ENCODE data around the gene GTF2H3. TPM values are rescaled to one million over a fixed set of nuclear protein-coding genes. Genes with fewer than 3 reads are reported as not detected.

GTF2H3 gene
- total RNA-seq, 1 donor from 2014 or later: 66.1 TPM

DNA sequence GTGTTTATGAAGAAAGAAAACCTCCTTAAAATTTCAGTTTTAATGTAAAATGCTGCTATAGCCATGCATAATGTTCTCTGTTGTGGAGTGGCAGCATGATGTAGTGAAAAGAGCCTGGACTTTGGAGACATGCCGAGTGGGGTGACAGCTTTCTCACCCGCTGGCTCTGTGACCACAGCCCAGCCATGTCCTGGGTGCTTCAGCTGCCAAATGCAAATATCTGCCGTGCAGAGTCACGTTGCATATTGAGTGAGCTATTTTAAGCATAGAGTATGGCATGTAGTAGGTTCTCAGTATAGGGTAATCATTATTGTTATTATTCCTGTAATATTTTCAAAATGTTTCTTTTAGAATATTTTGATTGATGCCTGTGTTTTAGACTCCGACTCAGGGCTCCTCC lies 21.8 kb downstream of the GTF2H3 start:
- Mint-ChIP-seq H3K27me3 (ENCODE audit: insufficient read depth) (no peaks in the 10 kb centered on the region), H3K36me3 (ENCODE audit: low read depth) (peaks cover 32% of the 10 kb centered on the region), H3K4me3 (no peak overlapping the region), H3K4me1 (ENCODE audit: low read depth) (peaks cover 13% of the 10 kb centered on the region), H3K9me3 (no peaks in the 10 kb centered on the region), H3K27ac (no peak overlapping the region)
- intact Hi-C loops (cut with micrococcal nuclease): no loop called here
- no peak for DNase-seq (ENCODE audit: low spot score)

DNA sequence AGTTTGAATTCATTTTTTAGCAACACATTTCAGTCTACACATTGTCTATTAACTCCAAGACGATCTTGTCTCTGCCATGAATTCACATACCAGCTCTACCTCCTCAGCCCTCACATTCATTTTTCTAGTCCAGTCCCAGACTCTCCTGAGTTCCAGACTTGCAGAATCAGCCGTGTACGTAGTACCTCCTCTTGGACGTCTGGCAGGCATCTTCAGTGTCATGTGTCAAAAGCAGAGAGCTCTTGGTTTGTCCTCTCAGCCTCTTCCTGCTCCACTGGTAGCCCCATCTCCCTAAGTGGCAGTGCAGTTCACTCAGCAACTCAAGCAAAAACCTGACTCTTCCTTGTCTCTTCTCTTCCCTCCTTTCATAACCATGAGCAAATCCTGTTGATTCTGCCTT lies 22.8 kb downstream of the GTF2H3 start:
- no peak for DNase-seq (ENCODE audit: low spot score)
- Mint-ChIP-seq H3K27me3 (ENCODE audit: insufficient read depth) (no peaks in the 10 kb centered on the region), H3K4me1 (ENCODE audit: low read depth) (peaks cover 13% of the 10 kb centered on the region), H3K4me3 (no peak overlapping the region), H3K27ac (no peak overlapping the region), H3K9me3 (no peaks in the 10 kb centered on the region), H3K36me3 (ENCODE audit: low read depth) (peaks cover 31% of the 10 kb centered on the region)
- intact Hi-C loops (cut with micrococcal nuclease): no loop called here

DNA sequence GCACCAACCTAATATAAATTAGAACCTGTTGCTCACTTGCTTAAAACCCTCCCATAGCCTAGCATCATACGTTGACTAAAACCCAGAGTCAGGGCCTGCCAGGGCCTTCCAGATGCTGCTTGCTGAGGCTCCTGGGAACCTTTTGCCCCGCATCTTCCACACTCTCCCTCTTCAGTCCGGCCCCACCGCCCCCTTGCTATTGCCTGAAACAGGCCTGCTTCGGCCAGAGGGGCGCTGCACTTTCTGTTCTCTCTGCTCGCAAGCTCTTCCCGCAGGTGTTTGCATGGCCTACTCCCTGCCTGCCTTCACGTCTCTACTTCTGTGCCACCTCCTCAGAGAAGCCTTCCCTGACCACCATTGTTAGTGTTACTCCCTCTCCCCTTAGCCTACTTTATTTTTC lies 23.6 kb downstream of the GTF2H3 start:
- DNase-seq (ENCODE audit: low spot score): no peak
- Mint-ChIP-seq H3K36me3 (ENCODE audit: low read depth) (peaks cover 27% of the 10 kb centered on the region), H3K27me3 (ENCODE audit: insufficient read depth) (no peaks in the 10 kb centered on the region)

DNA sequence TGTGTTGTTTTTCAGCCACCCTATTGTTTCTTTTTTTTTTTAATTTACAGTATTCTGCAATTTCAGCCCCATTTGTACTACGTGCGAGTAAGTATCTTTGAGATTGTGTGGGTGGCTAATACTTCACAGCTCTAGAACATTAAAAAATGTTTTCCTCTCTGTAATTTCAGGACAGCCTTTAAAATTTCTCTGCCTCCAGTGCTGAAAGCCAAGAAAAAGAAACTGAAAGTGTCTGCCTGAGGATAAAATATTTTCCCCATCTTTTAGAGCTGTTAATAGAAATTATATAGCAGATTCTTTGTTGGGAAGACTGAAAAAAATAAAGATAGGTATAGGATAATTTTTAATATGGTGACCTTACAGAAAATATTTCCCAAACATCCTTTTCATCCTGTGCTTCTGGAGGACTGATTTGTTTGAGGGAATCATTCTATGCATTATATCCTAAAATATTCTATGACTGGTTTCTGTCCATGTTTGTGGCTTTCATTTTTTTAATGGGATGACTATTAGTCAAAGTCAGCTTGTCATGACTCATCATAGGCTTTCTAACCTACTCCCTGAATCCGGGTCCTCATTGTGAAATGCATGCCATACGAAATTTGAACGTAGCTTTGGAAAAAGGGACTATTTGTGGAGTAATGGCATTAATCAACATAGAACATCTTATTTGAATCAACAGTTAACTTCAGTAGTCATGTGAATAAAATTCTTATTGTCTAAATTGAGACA lies 26.5 kb downstream of the GTF2H3 start:
- peak overlapping the region; percentile 5 for H3K27ac Mint-ChIP-seq
- H3K9me3 Mint-ChIP-seq: no peaks in the 10 kb centered on the region
- H3K27me3 Mint-ChIP-seq (ENCODE audit: insufficient read depth): no peaks in the 10 kb centered on the region
- no peak for DNase-seq (ENCODE audit: low spot score)
- no peak overlapping the region for H3K4me3 Mint-ChIP-seq
- intact Hi-C loops (cut with micrococcal nuclease): no loop called here
- H3K4me1 Mint-ChIP-seq (ENCODE audit: low read depth): peaks cover 13% of the 10 kb centered on the region
- H3K36me3 Mint-ChIP-seq (ENCODE audit: low read depth): peaks cover 27% of the 10 kb centered on the region

More for the DNA sequence above, 23.6 kb downstream of the GTF2H3 start:
- H3K9me3 Mint-ChIP-seq: no peaks in the 10 kb centered on the region
- peaks cover 13% of the 10 kb centered on the region for H3K4me1 Mint-ChIP-seq (ENCODE audit: low read depth)
- H3K27ac Mint-ChIP-seq: no peak overlapping the region
- H3K4me3 Mint-ChIP-seq: no peak overlapping the region
- intact Hi-C loops (cut with micrococcal nuclease): no loop called here

DNA sequence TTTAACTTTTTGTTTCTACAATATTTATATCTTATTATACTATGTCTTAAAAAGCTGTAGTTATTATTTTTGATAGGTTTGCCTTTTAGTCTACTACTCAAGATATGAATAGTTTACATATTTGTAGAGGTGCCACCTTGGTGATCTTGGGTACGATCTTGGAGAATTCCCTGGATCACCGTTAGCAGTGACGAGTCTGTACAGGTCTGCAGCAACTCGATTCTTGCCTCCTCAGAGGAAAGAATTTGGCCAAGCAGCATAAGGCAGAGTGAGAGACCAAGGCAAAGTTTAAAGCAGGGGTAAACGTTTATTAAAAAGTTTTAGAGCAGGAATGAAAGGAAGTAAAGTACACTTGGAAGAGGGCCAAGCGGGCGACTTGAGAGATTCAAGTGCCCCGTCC lies 34.1 kb downstream of the GTF2H3 start:
- intact Hi-C loops (cut with micrococcal nuclease): no loop called here
- no peak for DNase-seq (ENCODE audit: low spot score)
- Mint-ChIP-seq H3K4me3 (no peak overlapping the region), H3K36me3 (ENCODE audit: low read depth) (peaks cover 8% of the 10 kb centered on the region), H3K27ac (no peak overlapping the region), H3K4me1 (ENCODE audit: low read depth) (peaks cover 15% of the 10 kb centered on the region), H3K9me3 (no peaks in the 10 kb centered on the region), H3K27me3 (ENCODE audit: insufficient read depth) (no peaks in the 10 kb centered on the region)

DNA sequence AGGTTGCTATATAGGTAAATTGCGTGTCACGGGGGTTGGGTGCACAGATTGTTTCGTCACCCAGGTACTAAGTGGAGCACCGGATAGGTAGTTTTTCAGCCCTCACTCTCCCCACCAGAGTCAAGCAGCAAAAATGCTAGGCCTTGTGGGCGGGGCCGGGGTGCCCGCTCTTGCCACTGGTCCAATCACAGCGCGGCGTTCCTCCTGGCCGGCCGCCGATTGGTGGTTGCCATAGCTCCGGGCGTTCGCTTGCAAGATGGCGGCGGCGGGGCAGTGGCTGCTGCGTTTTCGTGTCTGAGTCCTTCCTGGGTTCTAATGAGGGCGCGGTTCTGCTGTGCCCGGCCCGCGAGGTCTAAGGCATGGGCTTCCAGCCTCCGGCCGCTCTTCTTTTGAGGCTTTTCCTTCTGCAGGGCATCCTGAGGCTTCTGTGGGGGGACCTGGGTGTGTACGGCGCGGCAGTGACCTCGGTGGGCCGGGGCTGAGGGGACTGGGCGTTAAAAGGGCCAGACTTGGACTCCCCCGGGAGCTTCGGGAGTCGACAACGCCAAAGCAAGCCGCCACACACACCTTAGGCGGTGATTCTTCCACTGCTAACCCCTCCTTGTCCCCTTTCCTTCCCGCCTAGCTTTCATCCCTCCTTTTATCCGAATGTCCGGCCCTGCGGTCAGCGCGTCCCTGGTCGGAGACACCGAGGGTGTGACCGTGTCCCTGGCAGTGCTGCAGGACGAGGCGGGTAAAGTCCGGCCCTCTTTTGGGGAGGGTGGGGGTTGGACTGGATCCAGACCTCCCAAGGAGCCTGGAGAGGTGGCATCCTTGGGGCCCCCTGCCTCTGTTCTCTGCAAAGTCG lies 37.5 kb downstream of the GTF2H3 start, which contains the start of gene TCTN2:
Gene TCTN2, plus strand, starts transcription at position 232 of the 847 bp plus-strand sequence. Its CDS starts 128 bp downstream, at position 360.
- no peaks in the 10 kb centered on the region for H3K9me3 Mint-ChIP-seq
- H3K27me3 Mint-ChIP-seq (ENCODE audit: insufficient read depth): no peaks in the 10 kb centered on the region
- no peaks in the 10 kb centered on the region for H3K36me3 Mint-ChIP-seq (ENCODE audit: low read depth)
- DNase-seq (ENCODE audit: low spot score): peak; percentile 92
- intact Hi-C loops (cut with micrococcal nuclease): loop anchor here (1.0 kb wide), 2 partner anchors 38 to 41 kb away; partner anchors contain the start of genes ATP6V0A2, EIF2B1 and GTF2H3
- peaks cover 15% of the 10 kb centered on the region for H3K4me1 Mint-ChIP-seq (ENCODE audit: low read depth)
- H3K4me3 Mint-ChIP-seq: peak within 1 kb of the TSS; percentile 88
- H3K27ac Mint-ChIP-seq: peak within 1 kb of the TSS; percentile 18

DNA sequence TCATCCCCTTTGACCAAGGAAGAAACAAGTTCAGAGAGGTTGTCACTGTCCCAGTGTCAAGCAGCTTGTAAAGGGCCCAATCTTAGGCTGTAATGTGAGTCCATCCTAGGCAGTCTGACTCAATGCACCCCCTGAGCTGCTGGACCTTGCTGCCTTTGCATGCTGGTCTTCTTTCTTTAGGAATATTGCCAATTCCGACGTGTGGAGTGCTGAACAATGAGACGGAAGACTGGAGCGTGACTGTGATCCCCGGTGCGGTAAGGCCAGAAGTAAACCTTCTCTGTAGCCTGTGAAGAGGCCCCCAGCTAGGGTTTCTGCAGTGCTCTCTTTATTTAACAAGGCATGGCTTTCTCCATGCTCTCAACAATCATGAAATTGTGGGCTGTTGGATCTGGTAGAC lies 38.2 kb downstream of the GTF2H3 start:
- Mint-ChIP-seq H3K4me1 (ENCODE audit: low read depth) (peaks cover 15% of the 10 kb centered on the region), H3K27me3 (ENCODE audit: insufficient read depth) (no peaks in the 10 kb centered on the region), H3K9me3 (no peaks in the 10 kb centered on the region), H3K4me3 (peak overlapping the region; percentile 88), H3K27ac (no peak overlapping the region), H3K36me3 (ENCODE audit: low read depth) (peaks cover 2% of the 10 kb centered on the region)
- DNase-seq (ENCODE audit: low spot score): no peak
- intact Hi-C loops (cut with micrococcal nuclease): loop anchor here (1.0 kb wide), 2 partner anchors 39 to 40 kb away; partner anchors contain the start of genes ATP6V0A2, EIF2B1 and GTF2H3

DNA sequence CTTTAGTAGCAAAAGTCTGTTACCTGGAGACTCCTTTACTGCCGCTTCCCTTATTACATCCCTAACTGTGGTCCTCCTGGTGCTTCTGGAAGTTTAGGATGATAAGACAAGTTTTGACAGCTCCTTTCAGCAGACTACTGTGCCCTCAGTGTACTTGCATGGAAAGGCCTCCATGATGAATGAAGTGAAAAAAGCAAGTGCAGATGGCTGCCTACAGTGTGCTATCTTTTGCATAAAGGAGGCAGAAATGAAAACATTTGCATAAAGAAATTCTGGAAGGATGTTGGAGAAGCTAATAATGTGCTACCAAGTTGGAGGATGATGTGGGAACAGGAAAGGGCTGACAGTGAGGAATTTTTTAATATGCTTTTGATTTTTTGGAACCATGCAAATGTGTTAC lies 41.8 kb downstream of the GTF2H3 start:
- Mint-ChIP-seq H3K4me1 (ENCODE audit: low read depth) (peaks cover 15% of the 10 kb centered on the region), H3K27ac (no peak overlapping the region), H3K9me3 (no peaks in the 10 kb centered on the region), H3K27me3 (ENCODE audit: insufficient read depth) (no peaks in the 10 kb centered on the region), H3K4me3 (no peak overlapping the region), H3K36me3 (ENCODE audit: low read depth) (peaks cover 4% of the 10 kb centered on the region)
- DNase-seq (ENCODE audit: low spot score): no peak
- intact Hi-C loops (cut with micrococcal nuclease): no loop called here

DNA sequence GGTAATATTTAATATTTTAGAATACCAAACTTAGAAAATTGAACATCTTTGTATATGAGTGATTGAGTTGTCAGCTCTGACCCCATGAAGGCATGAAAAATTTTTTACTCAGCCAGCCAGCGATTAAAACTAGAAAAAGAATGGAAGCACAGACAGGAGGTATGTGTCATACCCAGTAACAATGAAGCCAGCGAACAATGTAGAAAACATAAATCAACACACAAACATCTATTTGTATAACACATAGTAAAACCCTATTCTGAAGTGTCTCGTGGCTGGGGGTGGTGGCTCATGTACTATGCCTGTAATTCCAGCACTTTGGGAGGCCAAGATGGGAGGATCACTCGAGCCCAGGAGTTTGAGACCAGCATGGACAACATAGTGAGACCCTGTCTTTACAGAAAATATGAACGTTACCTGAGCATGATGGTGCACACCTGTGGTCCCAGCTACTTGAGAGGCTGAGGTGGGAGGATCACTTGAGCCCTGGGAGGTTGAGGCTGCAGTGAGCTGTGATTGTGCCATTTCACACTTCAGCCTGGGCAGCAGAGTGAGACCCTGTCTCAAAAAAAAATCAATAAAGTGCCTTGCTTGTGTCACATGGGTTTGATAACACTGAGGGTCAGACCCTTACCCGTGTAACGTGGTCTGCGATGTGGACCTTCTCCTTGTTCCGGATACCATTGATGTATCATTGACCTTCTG lies 43.1 kb downstream of the GTF2H3 start:
- H3K36me3 Mint-ChIP-seq (ENCODE audit: low read depth): peaks cover 7% of the 10 kb centered on the region
- peaks cover 5% of the 10 kb centered on the region for H3K4me1 Mint-ChIP-seq (ENCODE audit: low read depth)
- no peaks in the 10 kb centered on the region for H3K9me3 Mint-ChIP-seq
- no peaks in the 10 kb centered on the region for H3K27me3 Mint-ChIP-seq (ENCODE audit: insufficient read depth)
- DNase-seq (ENCODE audit: low spot score): no peak
- intact Hi-C loops (cut with micrococcal nuclease): no loop called here
- no peak overlapping the region for H3K27ac Mint-ChIP-seq
- no peak overlapping the region for H3K4me3 Mint-ChIP-seq

DNA sequence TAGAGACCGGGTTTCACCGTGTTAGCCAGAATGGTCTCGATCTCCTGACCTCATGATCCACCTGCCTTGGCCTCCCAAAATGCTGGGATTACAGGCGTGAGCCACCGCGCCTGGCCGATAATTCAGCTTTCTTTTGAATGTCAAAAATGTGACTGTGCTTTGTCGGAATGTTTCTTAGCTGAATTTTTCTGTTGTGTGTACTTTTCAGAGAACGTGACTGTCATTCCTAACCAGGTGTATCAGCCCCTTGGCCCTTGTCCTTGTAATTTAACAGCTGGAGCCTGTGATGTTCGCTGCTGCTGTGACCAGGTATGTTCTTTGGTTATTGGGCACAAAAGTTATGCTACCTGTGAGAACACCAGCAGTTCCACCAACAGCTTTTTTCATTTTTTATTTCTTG lies 45.4 kb downstream of the GTF2H3 start:
- Mint-ChIP-seq H3K4me1 (ENCODE audit: low read depth) (no peaks in the 10 kb centered on the region), H3K9me3 (no peaks in the 10 kb centered on the region), H3K27me3 (ENCODE audit: insufficient read depth) (no peaks in the 10 kb centered on the region), H3K4me3 (no peak overlapping the region), H3K36me3 (ENCODE audit: low read depth) (peaks cover 7% of the 10 kb centered on the region), H3K27ac (no peak overlapping the region)
- intact Hi-C loops (cut with micrococcal nuclease): no loop called here
- no peak for DNase-seq (ENCODE audit: low spot score)

DNA sequence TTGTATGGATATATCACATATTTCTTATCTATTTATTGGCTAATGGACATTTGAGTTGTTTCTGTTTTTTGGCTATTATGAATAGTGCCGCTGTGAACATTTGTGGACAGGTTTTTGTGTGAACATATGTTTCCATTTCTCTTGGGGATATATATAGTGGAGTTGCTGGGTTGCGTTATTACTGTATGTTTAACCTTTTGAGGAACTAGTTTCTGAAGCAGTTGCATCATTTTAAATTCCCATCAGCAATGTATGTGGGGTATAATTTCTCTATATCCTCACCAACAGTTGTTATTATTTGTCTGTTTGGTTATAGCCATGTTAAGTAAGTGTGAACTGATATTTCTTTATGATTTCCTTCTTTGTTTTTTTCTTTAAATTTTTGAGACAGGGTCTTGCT lies 48.0 kb downstream of the GTF2H3 start:
- no peaks in the 10 kb centered on the region for H3K4me1 Mint-ChIP-seq (ENCODE audit: low read depth)
- intact Hi-C loops (cut with micrococcal nuclease): no loop called here
- no peaks in the 10 kb centered on the region for H3K27me3 Mint-ChIP-seq (ENCODE audit: insufficient read depth)
- H3K4me3 Mint-ChIP-seq: no peak overlapping the region
- no peak for DNase-seq (ENCODE audit: low spot score)
- no peaks in the 10 kb centered on the region for H3K9me3 Mint-ChIP-seq
- no peak overlapping the region for H3K27ac Mint-ChIP-seq
- peaks cover 5% of the 10 kb centered on the region for H3K36me3 Mint-ChIP-seq (ENCODE audit: low read depth)

DNA sequence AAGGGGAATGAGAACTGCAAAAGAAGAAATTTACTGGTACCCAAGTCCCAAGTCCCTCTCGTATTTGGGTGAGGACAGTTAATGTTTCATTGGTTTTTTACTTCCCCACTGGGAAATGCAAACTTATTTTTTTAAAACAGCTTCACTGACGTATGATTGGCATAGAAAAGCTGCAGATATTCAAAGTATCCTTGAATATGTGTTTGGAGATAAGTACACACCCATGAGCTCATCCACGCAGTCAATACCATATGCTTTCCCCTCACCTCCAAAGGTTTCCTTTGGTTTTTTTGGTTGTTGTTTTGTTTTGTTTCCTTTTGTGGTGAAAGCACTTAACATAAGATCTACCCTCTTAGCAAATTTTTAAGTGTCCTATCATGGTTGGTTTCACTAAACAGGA lies 50.3 kb downstream of the GTF2H3 start:
- Mint-ChIP-seq H3K9me3 (no peaks in the 10 kb centered on the region), H3K27ac (no peak overlapping the region), H3K4me1 (ENCODE audit: low read depth) (no peaks in the 10 kb centered on the region), H3K4me3 (no peak overlapping the region), H3K27me3 (ENCODE audit: insufficient read depth) (no peaks in the 10 kb centered on the region), H3K36me3 (ENCODE audit: low read depth) (peaks cover 2% of the 10 kb centered on the region)
- intact Hi-C loops (cut with micrococcal nuclease): no loop called here
- no peak for DNase-seq (ENCODE audit: low spot score)
